Activated CD4-positive, alpha-beta T cell treated with anti-CD3 and anti-CD28 coated beads for 24 hours (primary cell): ENCODE measurements around the gene SERPINB3.
"Not testable (repeated sequence)": the region's sequence is repeated elsewhere in the genome, so short reads cannot be mapped to it uniquely, and the experiment has no call there.

Source experiments
- DNase-seq, 2 donors: peaks; one replicate each; pipeline ENCODE4 v3.0.0-alpha.2; 2020; ENCODE audit warnings: low read depth in 2 of 2

SERPINB3 gene

DNA sequence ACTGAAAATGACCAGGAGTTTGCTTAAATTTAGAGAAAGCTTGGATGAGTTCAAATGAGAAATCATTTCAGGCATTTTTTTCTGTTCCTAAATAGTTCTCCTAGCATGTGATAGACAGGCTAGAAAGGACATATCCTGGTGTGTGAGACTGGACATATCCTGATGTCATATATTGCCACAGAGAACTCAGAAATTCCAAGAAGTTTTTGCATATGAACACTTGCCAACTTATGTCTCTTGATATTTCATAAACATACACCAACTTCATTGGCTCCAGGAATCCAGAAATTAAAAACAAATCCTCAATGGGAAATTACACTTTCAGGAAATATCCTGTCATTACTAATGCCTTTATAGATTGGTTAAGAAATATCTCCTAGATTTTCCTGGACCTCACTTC is 14.8 kb downstream of the SERPINB3 start:
- no peak for DNase-seq

DNA sequence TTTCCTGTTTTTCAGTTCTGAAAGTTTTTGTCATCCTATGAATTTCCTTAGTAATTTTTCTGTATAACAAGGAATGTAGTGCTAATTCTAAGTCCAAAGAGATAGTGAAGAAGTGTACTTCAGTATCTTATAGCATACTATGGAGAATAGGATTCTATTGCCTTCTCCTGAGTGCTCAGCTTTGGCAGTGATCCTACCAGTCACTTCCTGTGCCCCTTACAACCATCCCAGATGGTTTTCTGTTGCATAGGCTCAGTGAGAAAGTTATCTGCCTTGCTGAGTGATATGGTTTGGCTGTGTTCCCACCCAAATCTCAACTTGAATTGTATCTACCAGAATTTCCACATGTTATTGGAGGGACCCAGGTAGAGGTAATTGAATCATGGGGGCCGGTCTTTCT is 17.0 kb downstream of the SERPINB3 start:
- DNase-seq: not testable (repeated sequence)

DNA sequence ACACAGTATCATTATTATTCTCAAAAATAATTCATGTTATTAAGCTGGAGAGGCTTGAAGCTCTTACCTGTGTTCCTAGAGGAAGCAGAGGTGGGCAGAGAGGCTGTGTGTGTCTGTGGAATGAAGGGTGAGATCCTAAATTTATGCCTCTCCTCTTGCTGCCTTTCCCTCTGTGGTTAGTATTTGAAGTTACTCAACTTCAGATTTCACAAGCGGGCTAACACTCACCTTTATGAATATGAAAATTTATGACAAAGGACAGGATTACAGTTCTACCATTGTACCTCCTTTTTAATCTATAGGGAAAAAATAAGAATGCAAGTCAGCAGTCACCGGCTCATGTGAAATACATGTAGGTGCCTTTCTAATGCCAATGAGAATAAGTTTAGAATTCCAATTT is 17.6 kb downstream of the SERPINB3 start, which contains the start of gene SERPINB4:
TSS of gene SERPINB4 (minus strand) at position 115 of the 400 bp plus-strand sequence. CDS start 679 bp downstream, outside the sequence.
- DNase-seq: not testable (repeated sequence)

DNA sequence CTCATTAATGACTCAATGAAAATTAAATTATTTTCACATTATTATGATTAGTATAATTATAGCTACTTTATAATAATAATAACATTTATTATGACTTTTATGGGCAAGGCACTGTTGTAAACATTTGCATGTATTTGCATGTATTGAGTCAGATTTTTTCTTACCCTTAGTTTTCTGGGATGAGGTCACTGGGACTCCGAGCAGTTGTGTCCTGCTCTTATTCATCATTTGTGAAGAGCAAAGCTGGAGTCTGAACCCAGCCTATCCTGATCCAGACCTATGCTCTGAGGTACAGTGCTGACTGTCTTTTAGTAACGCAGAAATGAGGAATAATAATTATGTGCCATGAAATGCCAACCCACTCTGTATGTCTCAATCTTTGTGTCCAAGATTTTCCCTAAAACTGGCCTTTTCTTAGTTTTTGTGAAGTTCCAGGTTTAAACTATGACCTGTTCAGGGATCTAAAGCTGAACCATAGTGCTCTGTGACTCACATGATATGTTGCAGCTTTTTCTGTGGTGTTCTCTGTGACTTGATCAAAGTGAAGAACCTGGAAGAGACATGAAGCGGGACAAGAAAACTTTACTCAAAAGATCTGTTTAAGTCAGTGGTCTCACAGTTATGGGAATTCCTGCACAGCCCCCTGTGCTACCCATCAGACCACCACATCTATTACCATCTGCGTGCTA is 18.9 kb downstream of the SERPINB3 start:
- not testable (repeated sequence) for DNase-seq

DNA sequence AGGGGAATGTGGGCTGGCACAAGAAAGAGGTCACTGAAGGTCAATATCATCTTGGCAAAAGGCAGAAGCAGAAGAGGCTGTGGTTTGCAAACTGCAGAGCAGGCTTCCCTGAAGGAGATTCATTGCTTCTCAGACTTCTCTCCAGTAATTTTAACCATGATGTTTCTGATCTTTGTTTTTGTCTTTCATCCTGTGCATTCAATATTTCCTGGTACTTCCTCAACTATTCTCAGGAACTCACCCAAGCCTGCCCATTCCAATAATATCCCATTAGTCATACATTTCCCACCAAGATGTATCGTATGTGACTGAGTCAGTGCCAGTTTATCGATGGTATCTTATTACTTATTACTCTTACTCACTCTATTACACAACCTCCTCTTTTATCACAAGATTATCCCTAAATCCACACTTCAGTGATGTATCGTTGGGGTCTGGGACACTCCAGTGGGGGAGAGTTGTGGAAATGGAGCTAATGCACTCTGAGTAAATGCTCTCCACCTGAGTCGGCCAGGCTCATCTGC is 20.5 kb downstream of the SERPINB3 start:
- DNase-seq: not testable (repeated sequence)

DNA sequence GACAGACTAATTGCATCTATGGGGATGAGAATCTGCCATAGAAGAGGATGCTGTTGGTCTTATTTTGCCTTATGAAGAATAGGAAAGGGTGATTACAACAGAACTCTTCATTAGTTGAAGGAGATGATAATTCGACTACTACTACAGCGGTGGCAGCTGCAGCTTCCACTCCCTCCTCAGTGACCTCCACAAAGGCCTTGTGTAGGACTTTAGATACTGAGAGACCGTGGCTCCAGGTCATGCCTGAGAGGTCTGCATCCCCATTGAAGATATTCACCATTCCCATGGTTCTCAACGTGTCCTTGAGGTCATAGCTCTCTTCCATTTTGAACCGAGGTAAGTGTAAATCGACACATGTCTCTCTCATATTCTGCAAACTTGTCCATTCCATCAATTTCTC is 24.0 kb downstream of the SERPINB3 start:
- DNase-seq: no peak

DNA sequence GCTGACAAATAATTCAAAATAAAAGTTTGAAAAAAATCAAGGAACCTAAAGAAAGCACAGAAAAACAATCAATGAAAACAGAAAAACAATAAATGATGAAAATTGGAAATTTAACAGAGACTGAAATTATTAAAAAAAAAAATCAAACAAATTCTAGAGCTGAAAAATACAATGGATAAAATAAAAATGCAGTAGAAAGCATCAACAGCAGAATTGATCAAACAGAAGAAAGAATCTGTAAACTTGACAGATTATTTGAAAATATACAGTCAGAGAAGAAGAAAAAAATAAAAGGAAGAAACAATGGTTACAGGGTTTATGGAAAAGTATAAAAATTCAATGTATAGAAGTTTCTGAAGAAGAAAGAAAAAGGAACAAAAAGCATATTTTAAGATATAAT is 33.9 kb downstream of the SERPINB3 start:
- no peak for DNase-seq

DNA sequence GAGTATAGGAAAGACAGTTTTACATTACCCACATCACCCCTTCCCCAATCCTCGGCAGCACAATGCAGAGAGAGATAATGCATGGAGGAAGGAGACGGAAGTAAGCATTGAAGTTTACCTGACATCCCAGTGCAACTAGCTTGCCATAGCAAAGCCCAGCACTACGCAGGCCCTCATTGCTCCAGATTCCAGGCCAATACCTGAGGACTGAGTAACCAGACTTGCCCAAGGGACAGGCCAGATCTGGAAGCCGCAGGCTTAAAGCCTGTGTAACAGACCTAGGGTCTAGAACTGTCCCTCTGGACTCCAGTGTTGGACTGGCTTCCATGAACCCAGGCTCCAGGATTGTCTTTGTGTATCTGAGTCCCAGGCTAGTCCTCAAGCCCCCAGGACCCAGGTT is 35.3 kb downstream of the SERPINB3 start:
- no peak for DNase-seq

DNA sequence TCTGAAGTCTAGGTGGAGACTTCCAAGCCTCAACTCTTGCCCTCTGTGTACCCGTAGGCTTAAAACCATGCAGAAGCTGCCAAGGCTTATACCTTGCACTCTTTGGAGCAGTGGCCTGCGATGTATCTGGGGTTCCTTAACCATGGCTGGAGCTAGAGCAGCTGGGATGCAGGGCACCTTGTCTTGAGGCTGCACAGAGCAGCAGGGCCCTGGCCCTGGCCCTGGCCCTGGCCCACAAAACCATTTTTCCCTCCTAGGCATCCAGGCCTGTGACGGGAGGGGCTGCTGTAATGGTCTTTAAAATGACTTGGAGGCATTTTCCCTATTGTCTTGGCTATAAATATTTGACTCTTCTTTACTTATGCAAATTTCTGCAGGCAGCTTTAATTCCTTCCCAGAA is 36.8 kb downstream of the SERPINB3 start:
- DNase-seq: no peak

DNA sequence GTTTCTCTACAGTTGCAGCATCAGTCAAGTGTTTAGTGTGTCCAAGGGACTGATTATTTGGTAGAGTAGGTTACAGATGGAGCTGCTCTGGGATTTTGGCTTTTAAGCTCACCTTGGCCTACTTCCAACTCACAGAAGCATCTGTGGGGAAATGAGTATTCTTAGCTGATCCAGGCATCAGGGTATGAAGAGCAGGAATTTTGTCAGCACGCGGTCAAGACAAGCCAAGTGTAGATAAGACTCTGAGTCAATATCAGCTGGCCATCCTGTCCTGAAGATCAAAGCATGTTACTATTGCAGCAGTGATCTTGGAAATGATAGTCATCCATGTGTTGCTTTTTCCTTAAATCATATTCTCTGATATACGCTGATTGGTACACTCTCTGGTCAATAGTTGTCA is 42.0 kb downstream of the SERPINB3 start:
- DNase-seq: no peak

DNA sequence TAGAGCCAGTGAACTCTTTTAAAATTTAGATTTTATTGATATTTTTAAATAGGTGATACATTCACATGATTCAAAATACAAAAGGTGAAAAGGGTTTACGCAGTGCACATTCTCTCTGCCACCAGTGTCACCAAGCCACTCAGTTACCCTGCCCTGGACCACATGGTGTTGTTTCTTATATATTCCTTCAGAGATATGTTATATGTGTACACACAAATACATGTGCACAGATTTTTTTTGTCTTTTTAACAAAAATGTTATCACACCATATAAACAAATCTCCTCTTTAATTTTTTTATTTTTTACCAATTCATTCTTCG is 43.8 kb downstream of the SERPINB3 start:
- no peak for DNase-seq

DNA sequence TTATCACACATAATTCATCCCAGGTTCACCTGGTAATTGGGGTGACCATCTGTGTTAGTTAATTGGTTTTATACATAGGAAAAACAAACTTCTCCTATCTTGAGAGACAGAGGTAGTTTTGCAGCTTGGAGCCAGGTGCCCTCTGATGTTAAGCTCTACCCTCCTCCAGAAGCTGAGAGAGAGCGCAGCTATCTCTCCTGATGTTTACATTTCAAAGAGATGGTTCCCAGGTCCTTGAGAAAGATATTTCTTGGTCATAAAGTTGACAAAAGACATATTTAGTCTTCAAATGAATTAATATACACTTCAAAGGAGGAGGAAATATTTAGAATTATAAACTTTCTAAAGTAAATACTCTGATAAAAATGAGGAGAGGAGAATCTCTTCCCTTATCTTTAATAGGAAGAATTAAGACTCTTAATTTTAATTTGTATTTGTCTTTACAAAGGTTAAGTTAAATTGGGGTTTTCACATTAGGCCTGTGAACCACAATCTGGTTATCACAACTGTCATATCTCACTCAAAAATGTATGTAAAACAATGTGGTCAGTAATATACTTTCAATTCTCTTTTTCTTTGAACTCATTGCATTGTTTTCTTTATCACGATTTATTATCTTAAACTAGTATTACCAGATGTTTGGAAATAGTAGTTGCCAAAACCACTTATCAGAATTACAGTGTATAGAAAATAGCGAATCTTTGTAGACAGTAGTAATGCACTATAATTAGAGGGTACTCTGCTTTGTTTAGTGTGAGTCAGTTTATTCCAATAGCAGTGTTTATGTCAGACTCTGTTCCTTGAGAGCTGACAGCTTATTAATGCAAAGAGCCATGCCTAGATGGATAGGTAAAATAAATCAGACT is 44.4 kb downstream of the SERPINB3 start:
- no peak for DNase-seq

DNA sequence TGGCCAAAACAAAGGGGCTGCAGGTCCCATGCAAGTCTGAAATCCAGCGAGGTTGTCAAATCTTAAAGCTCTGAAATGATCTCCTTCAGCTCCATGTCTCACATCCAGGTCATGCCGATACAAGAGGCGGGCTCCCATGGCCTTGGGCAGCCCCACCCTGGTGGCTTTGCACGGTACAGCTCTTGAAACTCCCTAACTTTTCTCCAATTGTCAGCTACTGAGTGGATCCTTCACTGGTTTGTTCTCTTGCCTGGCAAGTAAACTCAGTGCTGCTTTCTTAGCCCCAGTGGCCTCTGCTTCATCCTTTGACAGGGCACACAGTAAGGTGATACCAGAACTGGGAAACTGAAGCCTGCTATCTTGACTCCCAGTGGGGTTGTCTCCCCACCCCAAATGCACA is 48.3 kb downstream of the SERPINB3 start:
- DNase-seq: no peak

DNA sequence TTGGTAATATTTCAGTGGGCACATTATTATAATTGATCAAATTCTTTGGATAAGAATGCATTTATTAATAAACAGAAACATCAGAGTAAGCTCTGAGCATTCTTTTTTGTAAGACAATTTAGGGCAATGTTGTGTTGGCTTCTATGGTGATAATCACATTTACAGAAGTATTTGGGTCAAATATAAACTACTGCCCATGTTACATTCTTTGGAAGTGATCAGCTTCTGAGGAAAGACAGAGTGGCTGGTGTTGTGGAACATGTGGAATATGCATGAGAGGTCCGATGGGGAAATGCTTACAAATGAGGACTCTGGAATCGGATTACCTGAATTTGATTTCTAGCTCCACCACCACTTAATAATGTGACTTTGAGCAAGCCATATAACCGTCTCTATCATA is 55.2 kb downstream of the SERPINB3 start:
- DNase-seq: no peak
